ENCODE data around the gene KCNQ5. TPM values are rescaled to one million over a fixed set of nuclear protein-coding genes. Genes with fewer than 3 reads are reported as not detected.

KCNQ5 gene
- total RNA-seq, 1 experiment from 2014 or later: 0.07 TPM

- Histone ChIP-seq H3K4ac (ENCODE audit: low read depth, low read length) (no peak overlapping the region), H2AFZ (ENCODE audit: low read length) (no peak overlapping the region), H3K4me2 (ENCODE audit: insufficient read depth, insufficient read length, low read length) (no peak overlapping the region), H3K23me2 (ENCODE audit: insufficient read length, low read depth, low read length, poor library complexity, severe bottlenecking) (no peaks in the 10 kb centered on the region), H3K14ac (ENCODE audit: insufficient read depth, low read length) (no peak overlapping the region), H2BK5ac (ENCODE audit: insufficient read length, low read length) (no peak overlapping the region), H2BK12ac (ENCODE audit: insufficient read length, low read depth, low read length) (no peak overlapping the region), H3K56ac (ENCODE audit: insufficient read length, low read depth, low read length) (no peak overlapping the region), H3K4me1 (ENCODE audit: insufficient read depth, low read length) (no peaks in the 10 kb centered on the region), H3K27me3 (ENCODE audit: insufficient read depth, low read length) (no peaks in the 10 kb centered on the region), H4K8ac (replicated peaks; ENCODE audit: insufficient read length, low read depth, low read length) (no peak overlapping the region), H3K27ac (ENCODE audit: insufficient read length, low read depth, low read length) (no peak overlapping the region), H4K91ac (ENCODE audit: insufficient read length, low read depth, low read length) (no peak overlapping the region), H2BK120ac (ENCODE audit: low read depth, low read length, poor library complexity, severe bottlenecking) (no peak overlapping the region), H4K20me1 (ENCODE audit: control insufficient read depth, insufficient read depth, insufficient read length) (no peaks in the 10 kb centered on the region), H3K9me3 (ENCODE audit: control insufficient read depth, low read depth, low read length) (no peaks in the 10 kb centered on the region), H3K79me1 (ENCODE audit: insufficient read depth, low read depth, low read length, poor library complexity, severe bottlenecking) (no peaks in the 10 kb centered on the region), H3T11ph (ENCODE audit: low read length) (no peak overlapping the region), H3K18ac (ENCODE audit: insufficient read length, low read depth, low read length) (no peak overlapping the region), H2BK20ac (ENCODE audit: low read depth, low read length, poor library complexity, severe bottlenecking) (no peak overlapping the region), H3K79me2 (ENCODE audit: insufficient read depth, low read length) (no peaks in the 10 kb centered on the region), H2BK15ac (ENCODE audit: low read depth, low read length) (no peak overlapping the region), H4K5ac (ENCODE audit: insufficient read length, low read depth, low read length) (no peak overlapping the region), H3K9ac (ENCODE audit: extremely low read depth, insufficient read length, low read length) (no peak overlapping the region), H3K23ac (ENCODE audit: insufficient read length, low read depth, low read length) (no peak overlapping the region), H2AK5ac (ENCODE audit: insufficient read length, low read length) (no peak overlapping the region)
- H3K27ac Mint-ChIP-seq: no peak overlapping the region
- no peak for DNase-seq
- H3K9me3 Mint-ChIP-seq: no peaks in the 10 kb centered on the region
- H3K4me3 Mint-ChIP-seq: no peak overlapping the region
- no peaks in the 10 kb centered on the region for H3K4me1 Mint-ChIP-seq
- TF ChIP-seq, protein P1, sequence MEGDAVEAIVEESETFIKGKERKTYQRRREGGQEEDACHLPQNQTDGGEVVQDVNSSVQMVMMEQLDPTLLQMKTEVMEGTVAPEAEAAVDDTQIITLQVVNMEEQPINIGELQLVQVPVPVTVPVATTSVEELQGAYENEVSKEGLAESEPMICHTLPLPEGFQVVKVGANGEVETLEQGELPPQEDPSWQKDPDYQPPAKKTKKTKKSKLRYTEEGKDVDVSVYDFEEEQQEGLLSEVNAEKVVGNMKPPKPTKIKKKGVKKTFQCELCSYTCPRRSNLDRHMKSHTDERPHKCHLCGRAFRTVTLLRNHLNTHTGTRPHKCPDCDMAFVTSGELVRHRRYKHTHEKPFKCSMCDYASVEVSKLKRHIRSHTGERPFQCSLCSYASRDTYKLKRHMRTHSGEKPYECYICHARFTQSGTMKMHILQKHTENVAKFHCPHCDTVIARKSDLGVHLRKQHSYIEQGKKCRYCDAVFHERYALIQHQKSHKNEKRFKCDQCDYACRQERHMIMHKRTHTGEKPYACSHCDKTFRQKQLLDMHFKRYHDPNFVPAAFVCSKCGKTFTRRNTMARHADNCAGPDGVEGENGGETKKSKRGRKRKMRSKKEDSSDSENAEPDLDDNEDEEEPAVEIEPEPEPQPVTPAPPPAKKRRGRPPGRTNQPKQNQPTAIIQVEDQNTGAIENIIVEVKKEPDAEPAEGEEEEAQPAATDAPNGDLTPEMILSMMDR (conservative IDR thresholded peaks at IDR 0.05): no peak
- WGBS (ENCODE audit: extremely low coverage, insufficient read length, low lambda C conversion rate): no CpG with 5 or more reads among the region's 5 CpGs
- H3K36me3 Mint-ChIP-seq (ENCODE audit: insufficient read depth in 1 of 3, low read depth in 3 of 3): no peaks in the 10 kb centered on the region
- no peaks in the 10 kb centered on the region for H3K27me3 Mint-ChIP-seq (ENCODE audit: low read depth)
These were observed 378.1 kb downstream of the KCNQ5 start for GRCh38 chr6:72999995-73000394.

Measured in H9 (cell line).